Choroid plexus epithelial cell (primary cell): ENCODE data around the gene P3H1.
A peak's percentile ranks its signal among the peaks of the same experiment; 100 is the strongest.

ENCODE experiments used
- DNase-seq: peaks from one replicate; pipeline ENCODE4 v3.0.0-alpha.2; 2010; ENCODE audit warnings: low read depth
- H3K4me3 ChIP-seq: 2 replicates; pipeline ENCODE4 v1.5.1; 2011; ENCODE audit warnings: low read depth, mild to moderate bottlenecking, control low read depth, low read length, moderate library complexity
- CTCF ChIP-seq: conservative IDR thresholded peaks from 2 replicates; pipeline ENCODE4 v1.5.1; 2011; ENCODE audit warnings: low read depth, mild to moderate bottlenecking, control low read depth, inconsistent platforms, low read length, moderate library complexity

P3H1 gene

GRCh38 chr1:42801832-42802473, 35.1 kb upstream of the P3H1 start:
- DNase-seq, result no peak
- no peak for TF ChIP-seq CTCF
- no peak overlapping the region for H3K4me3 ChIP-seq

- TF ChIP-seq CTCF, result no peak
- no peak overlapping the region for H3K4me3 ChIP-seq
- DNase-seq, result no peak
Measured at GRCh38 chr1:42797979-42798378, 31.2 kb upstream of the P3H1 start.

GRCh38 chr1:42797414-42797813, 30.6 kb upstream of the P3H1 start:
- no peak for DNase-seq
- no peak for TF ChIP-seq CTCF
- no peak overlapping the region for H3K4me3 ChIP-seq

GRCh38 chr1:42793824-42794223, 27.0 kb upstream of the P3H1 start:
- DNase-seq, result no peak
- H3K4me3 ChIP-seq, result no peak overlapping the region
- TF ChIP-seq CTCF, result no peak

- no peak overlapping the region for H3K4me3 ChIP-seq
- TF ChIP-seq CTCF, result no peak
- no peak for DNase-seq
Measured at GRCh38 chr1:42788021-42788420, 21.2 kb upstream of the P3H1 start.

GRCh38 chr1:42786097-42786496, 19.3 kb upstream of the P3H1 start:
- DNase-seq, result no peak
- no peak for TF ChIP-seq CTCF
- no peak overlapping the region for H3K4me3 ChIP-seq

GRCh38 chr1:42784946-42785693, 18.3 kb upstream of the P3H1 start, which contains the start of gene TMEM269:
Gene TMEM269, plus strand, starts transcription at chr1:42784991. Its CDS starts 4,903 bp downstream, at chr1:42789894.
- TF ChIP-seq CTCF, result no peak
- peak; percentile 23 for DNase-seq
- peak within 1 kb of the TSS; percentile 47 for H3K4me3 ChIP-seq
